Cerebellar nuclear complex (tissue), 1 donor: ENCODE measurements around the gene ASB8.

Experiments
- DNase-seq, 2 experiments: peaks; one replicate each; lab custom pipeline; 2025; lab: John Stamatoyannopoulos, UW

ASB8 gene, protein sequence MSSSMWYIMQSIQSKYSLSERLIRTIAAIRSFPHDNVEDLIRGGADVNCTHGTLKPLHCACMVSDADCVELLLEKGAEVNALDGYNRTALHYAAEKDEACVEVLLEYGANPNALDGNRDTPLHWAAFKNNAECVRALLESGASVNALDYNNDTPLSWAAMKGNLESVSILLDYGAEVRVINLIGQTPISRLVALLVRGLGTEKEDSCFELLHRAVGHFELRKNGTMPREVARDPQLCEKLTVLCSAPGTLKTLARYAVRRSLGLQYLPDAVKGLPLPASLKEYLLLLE

GRCh38 chr12:48157018-48157888 lies at the start of gene ASB8:
TSS of gene ASB8 (minus strand) at chr12:48157515. CDS start at chr12:48153496, 4,019 bp downstream.
- DNase-seq, result peak; percentile 74 to 86

- no peak for DNase-seq
Measured at GRCh38 chr12:48203192-48203591, 45.9 kb upstream of the ASB8 start, which contains the start of gene OR10AD1. TSS of gene OR10AD1 (minus strand) at chr12:48203292. CDS start at chr12:48203292, 0 bp downstream.

DNA sequence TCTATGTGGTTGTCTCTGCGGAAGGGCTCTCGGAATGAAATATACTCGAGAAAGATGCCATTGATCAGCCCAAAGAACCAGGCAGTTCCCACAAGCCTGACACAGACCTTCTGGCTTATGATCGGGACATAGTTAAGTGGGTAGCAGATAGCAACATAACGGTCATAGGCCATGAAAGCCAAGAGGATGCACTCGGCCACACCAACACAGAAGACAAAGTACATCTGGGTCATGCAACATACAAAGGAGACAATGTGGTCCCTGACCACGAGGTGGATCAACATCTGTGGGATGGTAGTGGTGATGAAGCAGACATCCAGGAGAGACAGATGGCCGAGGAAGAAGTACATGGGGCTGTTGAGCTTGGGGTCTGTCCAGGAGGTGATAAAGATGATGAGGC lies 45.5 kb upstream of the ASB8 start:
- no peak for DNase-seq

DNA sequence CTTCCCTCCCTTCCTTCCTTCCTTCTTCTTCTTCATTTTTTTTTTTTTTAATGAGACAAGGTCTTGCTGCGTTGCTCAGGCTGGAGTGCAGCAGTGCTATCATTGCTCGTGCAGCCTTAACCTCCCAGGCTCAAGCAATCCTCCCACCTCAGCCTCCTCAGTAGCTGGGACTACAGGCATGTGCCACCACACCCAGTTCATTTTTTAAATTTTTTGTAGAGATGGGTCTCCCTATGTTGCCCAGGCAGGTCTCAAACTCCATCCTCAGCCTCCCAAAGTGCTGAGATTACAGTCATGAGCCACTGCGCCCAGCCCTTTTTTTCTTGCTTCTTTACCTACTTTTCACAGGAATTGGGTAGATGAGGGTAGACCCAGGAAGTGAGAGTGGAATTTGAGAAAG lies 44.2 kb upstream of the ASB8 start:
- DNase-seq, result no peak

GRCh38 chr12:48201091-48201490 lies 43.8 kb upstream of the ASB8 start:
- no peak for DNase-seq

DNA sequence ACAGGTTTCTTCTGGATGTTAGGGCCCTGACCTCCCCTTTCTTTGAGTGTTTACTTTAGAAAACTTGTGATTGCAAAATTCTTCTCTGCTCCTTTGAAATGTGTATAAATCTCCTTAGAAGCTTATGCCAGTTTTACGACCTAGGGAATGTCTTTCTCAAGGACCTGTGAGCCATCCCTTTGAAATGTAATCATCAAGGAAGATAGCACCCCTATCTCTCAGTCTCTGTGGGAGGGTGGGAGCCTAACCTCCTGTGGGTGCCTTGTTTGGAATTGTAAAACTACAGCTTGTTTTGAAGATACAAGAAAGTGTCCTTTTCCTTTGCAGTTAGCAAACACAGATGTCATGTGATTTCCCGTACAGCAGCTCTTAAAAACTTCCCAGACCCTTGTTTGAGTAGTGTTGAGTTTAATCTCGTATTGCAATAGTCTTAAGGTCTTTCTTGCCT lies 42.5 kb upstream of the ASB8 start:
- no peak for DNase-seq

DNA sequence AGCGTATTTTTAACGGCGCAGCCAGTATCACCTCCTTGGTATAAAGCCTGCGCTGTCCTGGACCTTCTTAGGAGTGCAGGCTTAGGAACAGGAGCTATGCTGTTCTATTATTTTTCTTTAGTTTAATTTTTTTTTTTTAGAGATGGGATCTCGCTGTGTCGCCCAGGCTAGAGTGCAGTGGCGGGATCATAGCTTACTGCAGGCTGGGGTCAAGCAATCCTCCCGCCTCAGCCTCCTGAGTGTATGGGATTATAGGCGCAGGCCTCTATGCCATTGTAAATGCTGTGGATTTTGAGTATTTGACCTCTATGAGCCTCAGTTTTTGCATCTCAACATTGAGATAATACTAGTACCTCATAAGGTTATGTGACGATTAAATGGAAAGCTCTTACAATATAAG lies 41.7 kb upstream of the ASB8 start:
- no peak for DNase-seq

DNA sequence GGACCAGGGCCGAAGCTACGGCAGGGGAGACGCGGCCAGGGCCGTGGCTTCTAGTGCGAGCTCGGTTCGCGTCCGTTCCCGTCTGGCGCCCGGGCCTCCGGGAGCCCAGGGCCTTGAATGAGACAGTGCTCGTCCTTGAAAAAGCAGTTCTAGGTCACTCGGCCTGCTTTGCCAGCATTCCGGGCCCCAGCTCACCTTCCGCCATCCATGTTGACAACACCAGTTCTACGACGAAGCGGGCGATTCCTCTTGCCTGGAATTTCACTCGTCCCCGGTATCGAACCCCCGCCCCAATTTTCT lies 41.3 kb upstream of the ASB8 start:
- DNase-seq, result no peak

DNA sequence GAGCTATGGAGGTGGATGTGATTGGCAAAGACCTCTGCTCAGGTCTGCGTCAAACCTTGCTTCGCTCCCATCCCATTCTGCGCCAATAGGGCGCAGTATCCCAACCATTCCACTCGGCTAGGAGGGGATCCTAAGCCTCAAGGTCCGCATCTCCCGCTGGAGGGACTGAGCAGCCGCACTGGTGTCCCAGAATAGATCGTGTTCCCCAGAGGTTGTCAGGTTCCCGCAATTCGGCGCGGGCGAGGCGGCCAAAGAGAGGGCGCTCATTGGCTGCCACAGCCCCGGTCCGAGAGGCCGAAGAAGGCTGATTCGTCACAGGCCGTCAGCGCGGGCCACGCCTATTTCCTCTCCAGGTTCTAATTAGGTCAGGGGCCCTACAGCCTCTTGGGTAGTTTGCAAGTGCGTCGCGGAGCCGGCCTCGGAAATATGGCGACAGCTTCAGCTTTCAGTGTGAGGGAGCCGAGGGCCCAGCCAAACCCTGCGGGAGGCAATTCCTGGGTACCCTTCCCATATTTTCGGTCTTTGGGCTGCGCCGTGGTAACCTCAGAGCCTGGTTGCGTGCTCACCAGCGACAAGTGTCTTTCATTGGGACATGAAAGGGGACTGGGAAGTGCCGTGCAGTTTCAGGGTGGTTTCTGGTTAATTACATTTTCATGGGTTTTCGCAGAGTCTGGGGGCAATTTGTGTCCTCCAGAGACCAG lies 40.8 kb upstream of the ASB8 start:
- peak; percentile 97 to 99 for DNase-seq

DNA sequence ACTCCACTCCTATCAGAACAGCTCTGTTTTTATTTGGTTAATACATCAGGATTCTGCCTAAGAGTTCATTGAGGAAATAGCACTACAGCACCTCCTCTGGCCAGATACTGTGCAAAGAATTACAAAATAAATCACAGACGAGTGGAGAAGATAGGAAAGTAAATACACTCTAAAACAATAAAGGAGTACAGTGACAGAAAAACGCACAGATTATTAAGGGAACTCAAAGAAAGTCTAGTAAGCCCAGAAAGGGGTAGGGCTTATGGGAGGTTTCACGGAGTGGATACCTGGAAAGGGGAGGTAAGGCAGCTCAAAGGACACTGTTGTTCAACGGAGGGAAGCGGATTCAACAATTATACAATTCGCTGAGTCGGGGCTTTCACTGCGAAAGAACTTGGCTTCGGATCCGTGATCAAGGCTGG lies 40.2 kb upstream of the ASB8 start:
- peak in 1 of 2 experiments; percentile 72 for DNase-seq

- no peak for DNase-seq
Measured at GRCh38 chr12:48194799-48195201, 37.5 kb upstream of the ASB8 start.

DNA sequence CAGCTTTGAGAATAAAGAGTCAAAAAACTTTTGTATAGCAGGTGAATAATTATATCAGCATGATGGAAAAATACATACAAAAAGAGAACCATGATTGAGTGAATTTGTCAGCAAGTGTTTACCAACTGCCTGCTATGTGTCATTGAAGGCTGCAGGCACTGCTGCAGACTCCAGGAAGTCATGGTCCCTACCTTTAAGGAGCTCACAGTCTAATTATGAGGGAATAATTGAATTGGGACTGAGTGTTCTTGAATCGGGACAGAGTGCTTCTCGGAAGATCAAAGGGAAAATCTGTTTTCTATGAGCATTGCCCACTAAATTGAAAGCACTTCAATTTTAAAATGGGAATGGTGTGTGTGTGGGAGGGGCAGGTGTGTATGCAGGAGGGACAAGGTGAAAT lies 36.3 kb upstream of the ASB8 start:
- DNase-seq, result no peak

GRCh38 chr12:48192861-48193260 lies 35.5 kb upstream of the ASB8 start:
- DNase-seq, result no peak

GRCh38 chr12:48191096-48191495 lies 33.8 kb upstream of the ASB8 start:
- DNase-seq, result no peak

DNA sequence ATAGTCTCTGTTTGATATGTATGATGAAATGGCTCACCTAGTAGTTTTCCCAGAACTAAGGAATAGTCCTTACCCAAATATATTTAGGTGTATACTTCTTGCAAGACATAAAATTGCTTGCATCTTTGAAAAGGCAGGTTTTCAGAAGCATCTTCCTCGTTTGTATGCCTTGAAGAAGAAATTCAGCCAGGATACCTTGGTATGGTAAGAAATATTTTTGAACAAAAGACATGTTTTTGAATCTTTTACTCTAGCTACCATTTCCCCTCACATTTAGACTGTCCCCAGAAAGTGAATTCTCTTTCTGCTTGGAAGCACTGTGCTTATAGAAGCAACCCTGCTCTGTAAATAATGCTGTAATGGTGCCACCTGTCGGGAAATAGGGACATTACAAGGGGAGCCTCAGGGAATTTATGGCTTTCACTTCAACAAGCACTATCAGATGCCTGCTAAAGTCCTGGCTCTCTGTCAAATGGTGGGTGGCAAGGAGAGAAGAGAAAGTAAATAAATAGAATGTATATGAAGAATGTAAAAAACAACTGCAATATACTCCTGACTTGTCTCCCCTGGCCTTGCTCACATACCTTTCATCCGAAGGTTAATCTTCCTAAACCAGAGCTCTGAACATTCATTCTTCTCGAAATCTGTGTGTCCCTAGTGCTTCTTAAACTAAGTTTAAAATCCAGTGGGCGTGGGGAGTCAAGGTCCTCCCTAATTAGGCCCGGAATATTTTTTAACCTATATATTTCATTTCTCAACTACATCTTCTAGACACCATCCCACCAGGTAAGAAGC lies 32.2 kb upstream of the ASB8 start:
- DNase-seq, result peak in 1 of 2 experiments; percentile 66

DNA sequence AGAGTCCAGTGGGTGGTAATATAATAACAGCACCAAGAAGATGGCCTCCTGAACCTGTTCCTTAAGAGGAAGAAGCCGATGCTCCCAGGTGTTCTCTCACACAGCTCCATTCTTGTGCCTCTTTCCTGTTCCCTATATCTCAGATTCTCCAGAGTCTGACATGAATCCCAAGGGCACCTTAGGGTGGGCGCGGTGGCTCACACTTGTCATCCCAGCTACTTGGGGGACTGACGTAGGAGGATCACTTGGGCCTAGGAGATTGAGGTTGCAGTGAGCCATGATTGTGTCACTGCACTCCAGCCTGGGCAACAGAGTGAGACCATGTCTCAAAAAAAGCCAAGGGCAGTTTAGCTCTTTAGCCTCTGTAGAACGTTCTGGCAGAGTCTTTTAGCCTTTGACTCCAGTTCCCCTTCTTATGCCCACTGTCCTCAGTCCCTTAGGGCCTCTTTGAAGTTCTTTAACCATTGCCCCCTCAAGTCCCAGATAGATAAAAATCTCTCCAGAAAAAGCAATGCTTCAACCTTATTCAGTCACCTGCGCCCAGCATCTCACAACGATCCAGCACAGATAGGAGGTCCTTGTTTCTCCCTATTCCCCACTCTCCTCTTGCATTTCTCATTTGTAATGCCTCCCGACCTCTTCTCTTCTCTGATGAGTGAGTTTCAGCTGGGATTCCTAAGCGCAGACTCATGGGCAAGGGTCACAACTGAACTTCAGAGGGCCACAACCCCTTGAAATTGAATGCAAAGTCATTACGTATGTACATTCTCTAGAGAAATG lies 30.8 kb upstream of the ASB8 start:
- DNase-seq, result no peak

DNA sequence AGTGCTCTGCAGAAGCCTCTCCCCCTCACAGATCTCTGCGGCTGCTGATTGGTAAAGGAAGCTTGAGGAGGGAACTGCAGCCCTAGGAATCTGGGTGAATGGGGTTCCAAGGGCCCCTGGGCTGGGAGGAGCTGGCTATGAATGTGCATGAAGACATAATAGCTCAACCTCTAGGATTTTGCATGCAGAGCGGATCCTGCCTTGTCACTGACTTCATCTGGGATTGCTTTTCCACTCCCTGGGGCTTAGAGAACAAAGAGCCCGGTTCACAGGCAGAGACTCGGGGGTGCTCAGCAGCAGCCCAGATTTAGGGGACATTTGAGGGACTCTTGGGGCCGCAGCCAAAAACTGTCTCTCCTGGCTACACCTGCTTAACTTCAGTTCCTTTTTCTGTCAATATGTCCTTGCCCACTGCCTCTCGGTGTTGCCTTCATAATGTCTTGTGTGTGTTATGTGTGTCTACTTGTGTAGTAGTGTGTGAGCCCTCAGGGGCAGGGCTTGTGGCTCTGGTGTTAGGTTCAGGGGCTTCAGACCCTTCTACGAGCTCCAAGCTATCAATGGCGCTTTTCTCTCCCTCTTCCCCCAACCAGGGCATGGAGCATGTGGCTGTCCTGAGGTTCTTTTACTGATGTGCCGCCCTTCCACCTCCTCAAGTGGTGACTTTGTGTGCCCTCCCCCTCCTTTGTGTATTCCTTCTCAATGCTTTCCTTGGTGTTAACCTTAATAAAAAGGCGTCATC lies 28.0 kb upstream of the ASB8 start:
- peak in 1 of 2 experiments; percentile 41 for DNase-seq

- no peak for DNase-seq
Measured at GRCh38 chr12:48184549-48184922, 27.2 kb upstream of the ASB8 start.

- no peak for DNase-seq
Measured at GRCh38 chr12:48183876-48184548, 26.7 kb upstream of the ASB8 start.
